Mesodermal cell (in vitro differentiated cells): ENCODE data around the gene MEIS1.

Experiments
- H3K27ac ChIP-seq: 2 replicates; pipeline ENCODE4 v1.7.0; 2013; ENCODE audit warnings: mild to moderate bottlenecking, low read depth, low read length, moderate library complexity; ENCODE audit not compliant: severe bottlenecking
- H3K36me3 ChIP-seq: 2 replicates; pipeline ENCODE4 v1.7.1; 2013; ENCODE audit warnings: mild to moderate bottlenecking, low read length, moderate library complexity; ENCODE audit not compliant: control insufficient read depth, insufficient read depth
- H3K4me1 ChIP-seq: one replicate; pipeline ENCODE4 v1.7.1; 2013; ENCODE audit warnings: mild to moderate bottlenecking, low read length; ENCODE audit not compliant: insufficient read depth, control insufficient read depth, poor library complexity, severe bottlenecking
- H3K4me3 ChIP-seq: 2 replicates; pipeline ENCODE4 v1.7.0; 2013; ENCODE audit warnings: low read length, control low read depth, mild to moderate bottlenecking; ENCODE audit not compliant: insufficient read depth, poor library complexity, severe bottlenecking; ENCODE audit errors: extremely low read depth
- H3K9me3 ChIP-seq: 2 replicates; pipeline ENCODE4 v1.7.1; 2013; ENCODE audit warnings: mild to moderate bottlenecking, low read length, moderate library complexity; ENCODE audit not compliant: control insufficient read depth
- WGBS, 2 experiments: methylation state at CpG; one replicate each; pipeline ENCODE4 v1.1.5; 2013; ENCODE audit warnings: missing lambda C conversion rate in 2 of 2; ENCODE audit not compliant: insufficient coverage in 2 of 2; 5-methylcytosine and 5-hydroxymethylcytosine counted together

MEIS1 gene

DNA sequence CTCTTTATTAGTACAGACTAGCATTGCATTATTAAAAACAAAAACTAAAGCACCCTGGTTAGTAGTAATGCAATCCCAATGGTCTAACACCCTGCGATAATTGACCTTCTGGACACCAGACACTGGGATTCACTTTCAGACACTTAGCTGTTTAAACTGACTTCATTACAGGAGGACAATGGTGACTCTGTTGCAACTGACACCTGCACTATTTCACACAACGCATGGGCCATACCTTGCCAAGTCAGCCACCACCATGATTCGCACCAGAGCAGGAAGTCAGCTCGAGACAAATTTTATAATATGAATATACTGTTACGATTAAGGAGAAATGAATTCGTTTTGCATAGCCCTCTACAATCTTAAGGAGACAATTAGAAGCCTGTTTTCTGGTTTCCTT, 150.7 kb downstream of the MEIS1 start:
- Histone ChIP-seq H3K9me3 (no peaks in the 10 kb centered on the region), H3K4me3 (no peak overlapping the region), H3K4me1 (peaks cover 1% of the 10 kb centered on the region), H3K36me3 (no peaks in the 10 kb centered on the region), H3K27ac (no peak overlapping the region)
- WGBS, 2 experiments: 64 to 71% methylated on average over 1 to 3 of the region's 6 CpGs

DNA sequence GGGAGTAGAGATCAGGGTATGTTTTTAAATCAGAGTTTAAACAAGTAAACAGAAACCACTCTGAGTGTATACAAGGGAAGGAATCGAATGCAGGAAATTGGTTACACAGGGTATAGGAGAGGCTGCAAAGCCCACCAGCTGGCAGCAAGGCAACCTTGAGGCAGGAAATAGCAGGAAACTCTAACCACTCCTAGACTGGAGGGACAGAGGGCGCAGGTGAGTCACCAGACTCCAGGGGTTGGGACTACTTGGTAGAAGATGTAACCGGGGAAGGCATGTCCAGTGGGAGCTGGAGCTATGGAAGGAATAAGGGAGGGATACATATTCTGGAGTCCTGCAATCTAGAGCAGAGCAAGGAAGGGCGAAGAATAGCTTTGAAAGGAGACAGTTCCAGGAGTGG, 152.3 kb downstream of the MEIS1 start:
- Histone ChIP-seq H3K4me3 (no peak overlapping the region), H3K36me3 (no peaks in the 10 kb centered on the region), H3K4me1 (no peaks in the 10 kb centered on the region), H3K27ac (no peak overlapping the region), H3K9me3 (no peaks in the 10 kb centered on the region)
- WGBS, 2 experiments: 42 to 69% methylated on average over 2 to 3 of the region's 4 CpGs

DNA sequence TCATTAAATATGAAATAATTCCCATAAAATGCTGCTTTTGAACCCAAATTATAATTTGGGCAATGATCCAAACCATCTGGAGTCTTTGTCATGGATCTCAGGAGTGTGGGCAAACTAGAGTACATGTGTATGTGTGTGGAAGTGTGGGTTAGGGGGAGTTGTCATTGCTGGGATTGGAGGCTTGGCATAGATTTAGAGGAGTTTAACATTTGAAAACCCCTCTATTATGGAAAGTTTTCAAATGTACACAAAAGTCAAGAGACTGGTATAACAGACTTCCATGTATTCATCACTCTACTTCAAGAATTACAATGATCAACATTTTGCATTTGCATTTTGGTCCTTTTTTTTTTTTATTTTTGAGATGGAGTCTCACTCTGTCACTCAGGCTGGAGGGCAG, 159.1 kb downstream of the MEIS1 start:
- H3K9me3 ChIP-seq: no peaks in the 10 kb centered on the region
- H3K4me1 ChIP-seq: no peaks in the 10 kb centered on the region
- no peak overlapping the region for H3K4me3 ChIP-seq
- no peak overlapping the region for H3K27ac ChIP-seq
- H3K36me3 ChIP-seq: no peaks in the 10 kb centered on the region

DNA sequence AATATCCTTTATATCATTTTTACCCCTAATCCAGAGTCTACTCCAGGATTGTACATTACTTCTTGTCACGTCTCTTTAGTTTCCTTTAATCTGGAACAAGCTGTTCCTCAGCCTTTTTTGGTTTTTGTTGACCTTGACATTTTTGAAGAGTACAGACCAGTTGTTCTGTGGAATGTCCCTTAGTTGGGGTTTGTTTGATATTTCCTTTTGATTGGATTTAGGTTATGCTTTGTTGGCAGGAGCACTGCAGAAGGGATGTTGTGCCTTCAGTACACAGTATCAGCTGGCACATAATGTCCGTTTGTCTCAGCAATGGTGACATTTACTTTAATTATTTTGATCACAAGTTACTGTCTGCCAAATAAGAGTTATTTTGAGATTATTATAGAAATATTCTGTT, 160.6 kb downstream of the MEIS1 start:
- H3K36me3 ChIP-seq: no peaks in the 10 kb centered on the region
- no peak overlapping the region for H3K4me3 ChIP-seq
- no peaks in the 10 kb centered on the region for H3K9me3 ChIP-seq
- WGBS, 2 experiments: 80% methylated on average over 1 of the region's 2 CpGs; no CpG with 5 or more reads in 1 of the 2 experiments
- H3K27ac ChIP-seq: no peak overlapping the region
- no peaks in the 10 kb centered on the region for H3K4me1 ChIP-seq

DNA sequence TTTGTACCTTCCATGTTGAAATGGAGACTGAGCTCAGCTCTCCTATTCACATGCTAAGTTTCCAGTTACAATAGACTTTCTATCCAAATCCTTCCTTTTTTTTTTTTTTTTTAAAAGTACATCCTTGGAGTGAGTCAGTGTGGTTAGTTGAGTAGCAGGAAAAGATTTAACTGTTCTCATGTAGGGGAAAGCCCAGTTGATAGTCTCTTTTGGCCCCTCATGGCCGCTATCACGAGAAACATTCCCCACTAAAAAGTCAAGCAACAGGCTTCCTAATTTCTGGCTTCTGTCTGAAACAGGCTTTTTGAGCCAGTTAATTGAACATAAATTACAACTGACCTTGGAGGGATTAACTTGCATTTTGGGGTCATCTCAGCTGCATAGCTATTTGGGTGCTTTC, 161.3 kb downstream of the MEIS1 start:
- WGBS, 2 experiments: 60 to 68% methylated on average over 2 of the region's 2 CpGs
- no peaks in the 10 kb centered on the region for H3K4me1 ChIP-seq
- no peak overlapping the region for H3K4me3 ChIP-seq
- H3K9me3 ChIP-seq: no peaks in the 10 kb centered on the region
- no peak overlapping the region for H3K27ac ChIP-seq
- H3K36me3 ChIP-seq: no peaks in the 10 kb centered on the region

DNA sequence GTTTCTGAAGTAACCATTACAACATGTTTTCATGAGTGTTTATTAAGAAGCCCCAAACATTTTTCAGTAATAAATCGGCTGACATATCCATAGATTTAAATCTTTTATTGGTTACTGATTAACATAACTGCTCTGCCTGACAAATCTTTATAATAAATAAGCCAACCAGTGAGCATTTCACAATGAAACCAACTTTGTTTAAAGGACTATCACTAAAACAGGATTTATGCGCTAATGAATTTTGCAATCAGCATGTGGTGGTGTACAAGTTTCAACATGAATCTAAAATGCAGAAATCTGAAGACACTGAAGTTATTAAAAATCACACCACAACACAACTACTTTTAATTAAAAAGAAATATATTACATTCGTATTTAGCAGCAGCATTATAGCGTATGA, 166.7 kb downstream of the MEIS1 start:
- H3K36me3 ChIP-seq: no peaks in the 10 kb centered on the region
- no peaks in the 10 kb centered on the region for H3K9me3 ChIP-seq
- H3K4me3 ChIP-seq: no peak overlapping the region
- no peak overlapping the region for H3K27ac ChIP-seq
- no peaks in the 10 kb centered on the region for H3K4me1 ChIP-seq
- WGBS, 2 experiments: no CpG with 5 or more reads among the region's 4 CpGs

DNA sequence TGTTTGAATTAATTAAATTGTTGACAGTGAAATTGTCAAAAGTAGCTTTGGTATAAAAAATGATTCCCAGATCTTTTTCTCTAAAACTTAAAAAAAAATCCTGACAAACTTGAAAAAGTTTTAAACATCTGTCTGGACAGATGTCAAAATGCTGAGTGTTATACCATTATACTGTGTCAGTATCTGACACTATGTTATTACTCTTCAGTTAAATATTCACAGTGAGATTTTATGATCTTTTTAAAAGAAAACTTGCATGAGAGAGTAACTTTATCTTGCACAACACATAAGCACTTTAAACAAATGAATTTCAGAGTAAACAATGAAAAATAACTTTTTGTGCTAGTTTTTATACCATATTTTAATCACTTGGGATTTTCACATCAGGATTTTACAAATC, 167.4 kb downstream of the MEIS1 start:
- Histone ChIP-seq H3K27ac (no peak overlapping the region), H3K36me3 (no peaks in the 10 kb centered on the region), H3K9me3 (no peaks in the 10 kb centered on the region), H3K4me3 (no peak overlapping the region), H3K4me1 (no peaks in the 10 kb centered on the region)

DNA sequence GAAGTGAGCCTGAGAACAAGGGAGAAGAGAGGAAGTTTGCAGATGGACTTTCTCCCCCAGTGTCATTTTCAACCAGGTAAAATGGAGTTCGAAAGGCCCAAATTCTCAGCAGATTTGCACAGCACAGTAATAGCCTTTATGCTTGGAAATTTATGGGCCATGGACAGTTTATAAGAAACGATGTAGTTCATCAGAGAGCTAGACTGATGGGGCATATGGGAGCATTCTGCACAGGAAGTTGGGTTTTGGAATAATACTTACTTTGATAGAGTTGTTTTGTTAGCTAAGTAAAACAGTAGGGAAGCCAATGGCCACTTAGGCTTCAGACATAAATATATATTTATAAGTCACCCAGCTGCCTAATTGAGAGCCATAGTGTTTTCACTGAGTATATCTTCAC, 169.4 kb downstream of the MEIS1 start:
- H3K36me3 ChIP-seq: no peaks in the 10 kb centered on the region
- no peak overlapping the region for H3K27ac ChIP-seq
- no peak overlapping the region for H3K4me3 ChIP-seq
- H3K4me1 ChIP-seq: no peaks in the 10 kb centered on the region
- no peaks in the 10 kb centered on the region for H3K9me3 ChIP-seq
- WGBS, 2 experiments: 86 to 89% methylated on average over 1 to 2 of the region's 2 CpGs

DNA sequence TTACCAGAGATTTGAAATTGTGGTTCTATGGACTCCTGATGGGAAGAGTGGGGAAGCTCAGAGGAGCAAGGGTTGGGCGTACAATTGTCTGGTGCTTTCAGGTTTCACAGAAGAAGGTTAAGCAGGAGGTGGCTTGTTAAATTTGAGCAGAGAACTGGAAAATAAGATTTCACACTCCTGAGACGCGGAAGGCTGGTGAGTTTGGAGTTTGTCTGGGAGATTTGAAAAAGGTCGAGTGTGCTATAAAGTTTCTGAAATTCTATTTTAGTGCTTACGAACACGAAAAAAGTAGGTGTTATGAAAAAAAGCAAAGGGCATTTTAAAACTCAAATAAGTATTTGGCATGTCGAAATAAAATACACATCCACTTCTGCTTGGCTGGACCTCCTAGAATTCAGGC, 170.1 kb downstream of the MEIS1 start:
- WGBS, 2 experiments: 92% methylated on average over 5 to 6 of the region's 7 CpGs

DNA sequence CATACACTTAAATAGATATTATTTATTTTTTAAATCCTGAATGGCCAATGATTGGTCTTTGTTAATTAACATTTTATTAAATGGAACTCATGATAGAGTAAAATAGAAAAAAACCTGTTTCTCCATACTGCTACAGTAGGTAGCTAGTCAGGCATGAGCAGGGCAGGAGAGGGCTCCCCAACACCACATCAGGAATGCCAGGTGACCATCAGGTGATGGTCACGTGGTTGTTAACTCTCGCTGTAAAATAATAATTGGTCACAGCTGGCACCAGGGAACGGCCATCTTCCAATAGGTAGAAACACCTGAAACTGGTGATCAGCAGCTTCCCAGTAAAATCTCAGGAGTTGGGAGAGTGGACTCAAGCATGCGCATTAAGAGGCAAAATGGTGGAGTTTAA, 172.2 kb downstream of the MEIS1 start:
- H3K36me3 ChIP-seq: no peaks in the 10 kb centered on the region
- 100% methylated on average over 4 of the region's 4 CpGs for WGBS, 2 experiments
- H3K4me3 ChIP-seq: no peak overlapping the region
- H3K9me3 ChIP-seq: no peaks in the 10 kb centered on the region
- H3K27ac ChIP-seq: no peak overlapping the region
- no peaks in the 10 kb centered on the region for H3K4me1 ChIP-seq

More for the DNA sequence above, 170.1 kb downstream of the MEIS1 start:
- Histone ChIP-seq H3K4me3 (no peak overlapping the region), H3K27ac (no peak overlapping the region), H3K4me1 (no peaks in the 10 kb centered on the region), H3K9me3 (no peaks in the 10 kb centered on the region), H3K36me3 (no peaks in the 10 kb centered on the region)
